Measurements from ENCODE around the gene FIBP. TPM values are rescaled to one million over a fixed set of nuclear protein-coding genes. Genes with fewer than 3 reads are reported as not detected.

FIBP gene
- total RNA-seq, 1 experiment from 2014 or later = 93.1 TPM

- H3K27ac Mint-ChIP-seq = no peak overlapping the region
- no peaks in the 10 kb centered on the region for H3K27me3 Mint-ChIP-seq (ENCODE audit: low read depth)
- ATAC-seq = no peak
- CTCF ChIA-PET = interaction anchor here (0.7 to 1.5 kb wide), 4 partner anchors 12 to 36 kb away, joined by 3 to 6 read pairs (median 4); partner anchors contain the start of gene FIBP
- DNase-seq (ENCODE audit: low spot score) = no peak
- POLR2A ChIA-PET = no interaction called here
- H3K9me3 Mint-ChIP-seq = no peaks in the 10 kb centered on the region
- peak overlapping the region; percentile 82 for H3K4me3 Mint-ChIP-seq
- peaks cover 9% of the 10 kb centered on the region for H3K4me1 Mint-ChIP-seq
- TF ChIP-seq GTF2I (CRISPR knock-in tag; conservative IDR thresholded peaks at IDR 0.05) = no peak
- TF ChIP-seq, protein P1, sequence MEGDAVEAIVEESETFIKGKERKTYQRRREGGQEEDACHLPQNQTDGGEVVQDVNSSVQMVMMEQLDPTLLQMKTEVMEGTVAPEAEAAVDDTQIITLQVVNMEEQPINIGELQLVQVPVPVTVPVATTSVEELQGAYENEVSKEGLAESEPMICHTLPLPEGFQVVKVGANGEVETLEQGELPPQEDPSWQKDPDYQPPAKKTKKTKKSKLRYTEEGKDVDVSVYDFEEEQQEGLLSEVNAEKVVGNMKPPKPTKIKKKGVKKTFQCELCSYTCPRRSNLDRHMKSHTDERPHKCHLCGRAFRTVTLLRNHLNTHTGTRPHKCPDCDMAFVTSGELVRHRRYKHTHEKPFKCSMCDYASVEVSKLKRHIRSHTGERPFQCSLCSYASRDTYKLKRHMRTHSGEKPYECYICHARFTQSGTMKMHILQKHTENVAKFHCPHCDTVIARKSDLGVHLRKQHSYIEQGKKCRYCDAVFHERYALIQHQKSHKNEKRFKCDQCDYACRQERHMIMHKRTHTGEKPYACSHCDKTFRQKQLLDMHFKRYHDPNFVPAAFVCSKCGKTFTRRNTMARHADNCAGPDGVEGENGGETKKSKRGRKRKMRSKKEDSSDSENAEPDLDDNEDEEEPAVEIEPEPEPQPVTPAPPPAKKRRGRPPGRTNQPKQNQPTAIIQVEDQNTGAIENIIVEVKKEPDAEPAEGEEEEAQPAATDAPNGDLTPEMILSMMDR (IDR thresholded peaks at IDR 0.05) = no peak
- no peak for TF ChIP-seq ATF1 (CRISPR knock-in tag; IDR thresholded peaks at IDR 0.05)
- no peak for TF ChIP-seq ZBTB21 (CRISPR knock-in tag; IDR thresholded peaks at IDR 0.05; ENCODE audit: borderline replicate concordance)
- no peak for TF ChIP-seq OVOL2 (CRISPR knock-in tag; IDR thresholded peaks at IDR 0.05; ENCODE audit: borderline replicate concordance)
- no peak for TF ChIP-seq ZNF512 (CRISPR knock-in tag; IDR thresholded peaks at IDR 0.05; ENCODE audit: borderline replicate concordance)
- TF ChIP-seq ESRRA (CRISPR knock-in tag; IDR thresholded peaks at IDR 0.05; ENCODE audit: borderline replicate concordance) = no peak
- TF ChIP-seq HMGA2 (CRISPR knock-in tag; IDR thresholded peaks at IDR 0.05) = no peak
- no peak for TF ChIP-seq E2F4 (CRISPR knock-in tag; IDR thresholded peaks at IDR 0.05; ENCODE audit: borderline replicate concordance, low read depth)
- no peak for TF ChIP-seq MYBL2 (CRISPR knock-in tag; IDR thresholded peaks at IDR 0.05)
- no peak for TF ChIP-seq NR3C1 (CRISPR knock-in tag; conservative IDR thresholded peaks at IDR 0.05; ENCODE audit: low read depth)
- no peak for TF ChIP-seq ZMAT4 (CRISPR knock-in tag; IDR thresholded peaks at IDR 0.05)
- TF ChIP-seq ZNF232 (CRISPR knock-in tag; IDR thresholded peaks at IDR 0.05) = no peak
- no peak for TF ChIP-seq NFE2L1 (CRISPR knock-in tag; IDR thresholded peaks at IDR 0.05)
- TF ChIP-seq KAT7 (CRISPR knock-in tag; IDR thresholded peaks at IDR 0.05; ENCODE audit: borderline replicate concordance) = no peak
- no peak for TF ChIP-seq TP53 (CRISPR knock-in tag; IDR thresholded peaks at IDR 0.05)
- no peak for TF ChIP-seq SOX15 (CRISPR knock-in tag; IDR thresholded peaks at IDR 0.05)
- no peak for TF ChIP-seq FOXP1 (CRISPR knock-in tag; IDR thresholded peaks at IDR 0.05; ENCODE audit: borderline replicate concordance)
- TF ChIP-seq, protein P2, sequence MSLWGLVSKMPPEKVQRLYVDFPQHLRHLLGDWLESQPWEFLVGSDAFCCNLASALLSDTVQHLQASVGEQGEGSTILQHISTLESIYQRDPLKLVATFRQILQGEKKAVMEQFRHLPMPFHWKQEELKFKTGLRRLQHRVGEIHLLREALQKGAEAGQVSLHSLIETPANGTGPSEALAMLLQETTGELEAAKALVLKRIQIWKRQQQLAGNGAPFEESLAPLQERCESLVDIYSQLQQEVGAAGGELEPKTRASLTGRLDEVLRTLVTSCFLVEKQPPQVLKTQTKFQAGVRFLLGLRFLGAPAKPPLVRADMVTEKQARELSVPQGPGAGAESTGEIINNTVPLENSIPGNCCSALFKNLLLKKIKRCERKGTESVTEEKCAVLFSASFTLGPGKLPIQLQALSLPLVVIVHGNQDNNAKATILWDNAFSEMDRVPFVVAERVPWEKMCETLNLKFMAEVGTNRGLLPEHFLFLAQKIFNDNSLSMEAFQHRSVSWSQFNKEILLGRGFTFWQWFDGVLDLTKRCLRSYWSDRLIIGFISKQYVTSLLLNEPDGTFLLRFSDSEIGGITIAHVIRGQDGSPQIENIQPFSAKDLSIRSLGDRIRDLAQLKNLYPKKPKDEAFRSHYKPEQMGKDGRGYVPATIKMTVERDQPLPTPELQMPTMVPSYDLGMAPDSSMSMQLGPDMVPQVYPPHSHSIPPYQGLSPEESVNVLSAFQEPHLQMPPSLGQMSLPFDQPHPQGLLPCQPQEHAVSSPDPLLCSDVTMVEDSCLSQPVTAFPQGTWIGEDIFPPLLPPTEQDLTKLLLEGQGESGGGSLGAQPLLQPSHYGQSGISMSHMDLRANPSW (CRISPR knock-in tag; conservative IDR thresholded peaks at IDR 0.05; ENCODE audit: low read depth) = no peak
- H3K36me3 Mint-ChIP-seq = peaks cover 12% of the 10 kb centered on the region
These were observed 32.1 kb upstream of the FIBP start for GRCh38 chr11:65920372-65920802.
